ENCODE data around the gene FGFR2.

The FGFR2 gene

GRCh38 chr10:121633056-121633455, 34.8 kb upstream of the FGFR2 start:
- Histone ChIP-seq H3K36me3 (ENCODE audit: control insufficient read depth, low read length) (no peaks in the 10 kb centered on the region), H3K79me2 (ENCODE audit: control insufficient read depth, low read length) (no peaks in the 10 kb centered on the region), H3K27ac (ENCODE audit: low read depth, low read length) (no peak overlapping the region), H4K20me1 (ENCODE audit: control insufficient read depth, insufficient read depth, low read depth, low read length) (no peaks in the 10 kb centered on the region), H3K27me3 (ENCODE audit: control insufficient read depth, low read length) (no peaks in the 10 kb centered on the region), H3F3A (ENCODE audit: control insufficient read depth, insufficient read depth) (no peaks in the 10 kb centered on the region), H3K4me2 (ENCODE audit: low read length) (no peak overlapping the region), H3K4me1 (ENCODE audit: control insufficient read depth, low read length) (no peaks in the 10 kb centered on the region), H3K9me3 (ENCODE audit: control insufficient read depth, insufficient read depth, low read length) (no peaks in the 10 kb centered on the region), H3K4me3 (ENCODE audit: low read length) (no peak overlapping the region), H3K9me2 (replicated peaks; ENCODE audit: control insufficient read depth, low read length) (no peaks in the 10 kb centered on the region)
- no peak for TF ChIP-seq CTCF (IDR thresholded peaks at IDR 0.05; ENCODE audit: low read depth, low read length, poor library complexity, severe bottlenecking)
- TF ChIP-seq EZH2phosphoT487 (IDR thresholded peaks at IDR 0.05; ENCODE audit: borderline replicate concordance, low read length): no peak

- H3K27ac ChIP-seq (ENCODE audit: low read depth, low read length): no peak overlapping the region
- H3K4me1 ChIP-seq (ENCODE audit: control insufficient read depth, low read length): no peaks in the 10 kb centered on the region
- H3K9me2 ChIP-seq (replicated peaks; ENCODE audit: control insufficient read depth, low read length): no peaks in the 10 kb centered on the region
- H3K4me3 ChIP-seq (ENCODE audit: low read length): no peak overlapping the region
- H3K4me2 ChIP-seq (ENCODE audit: low read length): no peak overlapping the region
- no peaks in the 10 kb centered on the region for H3K79me2 ChIP-seq (ENCODE audit: control insufficient read depth, low read length)
- H3K9me3 ChIP-seq (ENCODE audit: control insufficient read depth, insufficient read depth, low read length): no peaks in the 10 kb centered on the region
- no peaks in the 10 kb centered on the region for H3K27me3 ChIP-seq (ENCODE audit: control insufficient read depth, low read length)
- H3F3A ChIP-seq (ENCODE audit: control insufficient read depth, insufficient read depth): no peaks in the 10 kb centered on the region
- TF ChIP-seq EZH2phosphoT487 (IDR thresholded peaks at IDR 0.05; ENCODE audit: borderline replicate concordance, low read length) (no peak), CTCF (IDR thresholded peaks at IDR 0.05; ENCODE audit: low read depth, low read length, poor library complexity, severe bottlenecking) (no peak)
- no peaks in the 10 kb centered on the region for H4K20me1 ChIP-seq (ENCODE audit: control insufficient read depth, insufficient read depth, low read depth, low read length)
- no peaks in the 10 kb centered on the region for H3K36me3 ChIP-seq (ENCODE audit: control insufficient read depth, low read length)
Observed at GRCh38 chr10:121631365-121632029, 33.3 kb upstream of the FGFR2 start.

GRCh38 chr10:121628859-121629258, 30.6 kb upstream of the FGFR2 start:
- H3K27me3 ChIP-seq (ENCODE audit: control insufficient read depth, low read length): no peaks in the 10 kb centered on the region
- H4K20me1 ChIP-seq (ENCODE audit: control insufficient read depth, insufficient read depth, low read depth, low read length): no peaks in the 10 kb centered on the region
- no peaks in the 10 kb centered on the region for H3F3A ChIP-seq (ENCODE audit: control insufficient read depth, insufficient read depth)
- H3K4me1 ChIP-seq (ENCODE audit: control insufficient read depth, low read length): no peaks in the 10 kb centered on the region
- no peak for TF ChIP-seq EZH2phosphoT487 (IDR thresholded peaks at IDR 0.05; ENCODE audit: borderline replicate concordance, low read length)
- no peak for TF ChIP-seq CTCF (IDR thresholded peaks at IDR 0.05; ENCODE audit: low read depth, low read length, poor library complexity, severe bottlenecking)
- no peaks in the 10 kb centered on the region for H3K79me2 ChIP-seq (ENCODE audit: control insufficient read depth, low read length)
- no peaks in the 10 kb centered on the region for H3K36me3 ChIP-seq (ENCODE audit: control insufficient read depth, low read length)
- no peak overlapping the region for H3K4me2 ChIP-seq (ENCODE audit: low read length)
- H3K9me3 ChIP-seq (ENCODE audit: control insufficient read depth, insufficient read depth, low read length): no peaks in the 10 kb centered on the region
- H3K9me2 ChIP-seq (replicated peaks; ENCODE audit: control insufficient read depth, low read length): no peaks in the 10 kb centered on the region
- H3K4me3 ChIP-seq (ENCODE audit: low read length): no peak overlapping the region
- H3K27ac ChIP-seq (ENCODE audit: low read depth, low read length): no peak overlapping the region
